Gastroesophageal sphincter (tissue), 4 donors: Measurements from ENCODE around the gene FPR2. TPM values are rescaled to one million over a fixed set of nuclear protein-coding genes. Genes with fewer than 3 reads are reported as not detected.

Experiments used
- ATAC-seq: fragments of 150-250 bp; one replicate; pipeline ENCODE4 v1.9.1; 2016; ENCODE audit warnings: mild to moderate bottlenecking, moderate library complexity
- H3K27ac ChIP-seq, 4 donors: fragments of 200-600 bp; sonication (generic) in 3 of 4; 1 replicate in 3 of 4; 2 replicates in 1 of 4; pipeline ENCODE4 v1.5.1; 2016 to 2019
- H3K27me3 ChIP-seq: fragments of 200-600 bp; sonication (generic); one replicate; pipeline ENCODE4 v1.5.1; 2019
- H3K36me3 ChIP-seq, 2 donors: fragments of 200-600 bp; sonication (generic); one replicate each; pipeline ENCODE4 v1.5.1; 2019; ENCODE audit warnings: control low read depth in 1 of 2
- H3K4me1 ChIP-seq, 3 donors: fragments of 200-600 bp; sonication (generic); 1 replicate in 2 of 3; 2 replicates in 1 of 3; pipeline ENCODE4 v1.5.1; 2016 to 2019; ENCODE audit warnings: control low read depth in 2 of 3
- H3K4me3 ChIP-seq, 2 donors: fragments of 200-600 bp; sonication (generic); one replicate each; pipeline ENCODE4 v1.5.1; 2019; ENCODE audit warnings: mild to moderate bottlenecking in 1 of 2, moderate library complexity in 1 of 2
- H3K9me3 ChIP-seq, 3 donors: fragments of 200-600 bp; sonication (generic); one replicate each; pipeline ENCODE4 v1.5.1; 2017 to 2019; ENCODE audit warnings: control low read depth in 2 of 3
- CTCF ChIP-seq, 4 experiments: fragments of 200-600 bp in 2 of 4; fragments of 450-650 bp in 2 of 4; sonication (generic) in 1 of 4; IDR thresholded peaks; one replicate each; pipeline ENCODE4 v1.5.1; 2017 to 2019; ENCODE audit warnings: antibody characterized with exemption in 4 of 4, mild to moderate bottlenecking in 2 of 4, moderate library complexity in 2 of 4
- EP300 ChIP-seq: sonication (generic); formaldehyde crosslinking; IDR thresholded peaks from one replicate; pipeline ENCODE4 v1.6.1; 2017; ENCODE audit warnings: antibody characterized with exemption, mild to moderate bottlenecking
- POLR2A ChIP-seq, 2 donors: fragments of 450-650 bp; IDR thresholded peaks; one replicate each; pipeline ENCODE4 v1.6.1; 2017; ENCODE audit warnings: antibody characterized with exemption in 2 of 2, mild to moderate bottlenecking in 2 of 2, moderate library complexity in 1 of 2
- POLR2AphosphoS5 ChIP-seq: sonication (generic); formaldehyde crosslinking; IDR thresholded peaks from one replicate; pipeline ENCODE4 v1.6.1; 2017; ENCODE audit warnings: antibody characterized with exemption
- WGBS, 2 donors: methylation state at CpG; one replicate each; pipeline ENCODE4 v1.1.5; 2018; ENCODE audit warnings: low coverage in 1 of 2; 5-methylcytosine and 5-hydroxymethylcytosine counted together
- total RNA-seq, 4 donors: library from RNA; depleted of rRNA; stranded (reverse); fragments of >200 nt; gene quantifications; one replicate each; pipeline ENCODE4 v1.1.0, GENCODE V29; 2016

FPR2 gene
- total RNA-seq, 4 donors from 2014 or later: 1.8 to 2.2 TPM; not detected in 2

DNA sequence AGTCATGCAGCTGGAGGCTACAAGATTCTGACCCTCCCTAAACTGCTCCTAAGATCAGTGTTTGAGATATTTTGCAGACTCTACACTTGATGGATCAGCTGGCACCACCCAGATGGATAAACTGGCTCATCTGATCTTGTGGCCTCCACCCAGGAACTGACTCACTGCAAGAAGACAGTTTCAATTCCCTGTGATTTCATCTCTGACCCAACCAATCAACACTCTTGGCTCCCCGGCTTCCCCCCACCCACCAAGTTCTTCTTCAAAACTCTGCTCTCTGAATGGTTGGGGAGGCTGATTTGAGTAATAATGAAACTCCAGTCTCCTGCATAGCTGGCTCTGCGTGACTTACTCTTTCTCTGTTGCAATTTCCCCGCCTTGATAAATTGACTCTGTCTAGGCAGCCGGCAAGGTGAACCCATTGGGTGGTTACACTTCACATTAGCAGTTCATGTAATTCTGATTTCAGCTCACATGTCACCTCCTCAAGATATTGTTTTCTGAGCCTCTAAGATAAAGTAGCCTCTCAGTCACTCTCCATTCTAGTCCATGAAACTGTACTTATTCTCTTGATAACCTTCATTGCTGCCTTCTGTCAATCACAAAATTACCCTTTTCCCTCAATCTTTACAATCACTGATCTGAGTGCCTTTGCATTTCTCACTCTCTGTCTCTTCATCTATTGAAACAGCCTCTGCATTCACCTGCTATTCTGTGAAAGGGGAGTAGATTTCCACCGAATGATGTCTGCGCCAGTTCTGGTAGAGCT is 24.1 kb downstream of the FPR2 start:
- peak overlapping the region in 2 of 4 donors; percentile 50 to 54 for H3K27ac ChIP-seq

DNA sequence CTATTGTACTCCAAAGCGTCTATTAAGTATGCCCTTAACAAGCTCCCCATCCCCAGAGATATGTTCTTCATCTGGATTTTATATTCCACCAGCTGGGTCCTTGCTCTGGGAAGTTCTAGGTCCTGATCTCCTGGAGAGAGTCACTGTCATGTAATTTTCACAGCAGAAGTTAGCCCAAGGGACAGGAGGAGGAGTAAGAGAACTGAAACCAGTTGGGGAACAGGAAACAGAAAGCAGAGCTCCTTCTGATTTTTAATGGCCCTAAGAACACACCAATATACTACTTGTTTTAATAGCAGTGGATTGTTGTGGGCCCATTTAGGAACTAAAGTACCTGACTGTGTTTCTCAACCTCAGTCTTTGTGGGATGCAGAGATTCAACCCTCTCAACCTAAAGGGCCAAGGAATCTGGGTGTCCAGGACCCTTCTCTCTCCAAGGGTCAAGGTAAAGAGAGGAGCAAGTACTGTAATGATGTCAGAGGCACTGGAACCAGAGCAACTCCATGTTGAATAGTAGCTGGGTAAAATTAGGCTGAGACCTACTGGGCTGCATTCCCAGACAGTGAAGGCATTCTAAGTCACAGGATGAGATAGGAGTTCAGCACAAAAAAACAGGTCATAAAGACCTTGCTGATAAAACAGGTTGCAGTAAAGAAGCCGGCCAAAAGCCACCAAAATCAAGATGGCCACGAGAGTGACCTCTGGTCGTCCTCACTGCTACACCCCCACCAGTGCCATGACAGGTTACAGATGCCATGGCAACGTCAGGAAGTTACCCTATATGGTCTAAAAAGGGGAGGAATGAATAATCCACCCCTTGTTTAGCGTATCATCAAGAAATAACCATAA is 25.9 kb downstream of the FPR2 start:
- H3K9me3 ChIP-seq: no peaks in the 10 kb centered on the region
- no peak overlapping the region for H3K4me3 ChIP-seq
- 62 to 63% methylated on average over 1 to 6 of the region's 6 CpGs for WGBS, 2 donors
- H3K27me3 ChIP-seq: peaks cover 51% of the 10 kb centered on the region
- H3K4me1 ChIP-seq: no peaks in the 10 kb centered on the region
- ATAC-seq: no peak
- H3K36me3 ChIP-seq: no peaks in the 10 kb centered on the region
- peak overlapping the region in 1 of 4 donors; percentile 8 for H3K27ac ChIP-seq
- no peak for TF ChIP-seq POLR2A (IDR thresholded peaks at IDR 0.05)
- no peak for TF ChIP-seq POLR2AphosphoS5
- no peak for TF ChIP-seq CTCF (IDR thresholded peaks at IDR 0.05)

More for the DNA sequence above, 24.1 kb downstream of the FPR2 start:
- peak; percentile 93 for ATAC-seq
- Histone ChIP-seq H3K4me3 (no peak overlapping the region), H3K9me3 (no peaks in the 10 kb centered on the region), H3K27me3 (peaks cover 66% of the 10 kb centered on the region), H3K36me3 (no peaks in the 10 kb centered on the region), H3K4me1 (no peaks in the 10 kb centered on the region)
- no peak for TF ChIP-seq CTCF (IDR thresholded peaks at IDR 0.05)
- no peak for TF ChIP-seq EP300
- TF ChIP-seq POLR2AphosphoS5: no peak
- no peak for TF ChIP-seq POLR2A (IDR thresholded peaks at IDR 0.05)
- 50 to 52% methylated on average over 5 to 6 of the region's 6 CpGs for WGBS, 2 donors

GRCh38 chr19:51788029-51788428 is 27.0 kb downstream of the FPR2 start:
- Histone ChIP-seq H3K4me1 (no peaks in the 10 kb centered on the region), H3K9me3 (peaks cover 0 to 4% (median 0%) of the 10 kb centered on the region in 3 donors), H3K27ac (no peak overlapping the region), H3K36me3 (no peaks in the 10 kb centered on the region), H3K4me3 (no peak overlapping the region), H3K27me3 (peaks cover 51% of the 10 kb centered on the region)
- TF ChIP-seq POLR2AphosphoS5: no peak
- no peak for TF ChIP-seq EP300
- no peak for TF ChIP-seq CTCF (IDR thresholded peaks at IDR 0.05)
- no peak for TF ChIP-seq POLR2A (IDR thresholded peaks at IDR 0.05)
- ATAC-seq: no peak
- 55 to 86% methylated on average over 1 to 2 of the region's 2 CpGs for WGBS, 2 donors

- WGBS, 2 donors: 73 to 78% methylated on average over 3 of the region's 6 CpGs
These were observed 28.2 kb downstream of the FPR2 start for GRCh38 chr19:51789061-51789795.

More at GRCh38 chr19:51789061-51789795, 28.2 kb downstream of the FPR2 start:
- ATAC-seq: no peak
- H3K9me3 ChIP-seq: peaks cover 0 to 5% (median 0%) of the 10 kb centered on the region in 3 donors
- TF ChIP-seq POLR2AphosphoS5 (no peak), EP300 (no peak), POLR2A (IDR thresholded peaks at IDR 0.05) (no peak), CTCF (IDR thresholded peaks at IDR 0.05) (no peak)
- peaks cover 49% of the 10 kb centered on the region for H3K27me3 ChIP-seq
- no peak overlapping the region for H3K4me3 ChIP-seq
- H3K27ac ChIP-seq: no peak overlapping the region
- no peaks in the 10 kb centered on the region for H3K36me3 ChIP-seq
- no peaks in the 10 kb centered on the region for H3K4me1 ChIP-seq
